ENCODE measurements around the gene FXR2. TPM values are rescaled to one million over a fixed set of nuclear protein-coding genes. Genes with fewer than 3 reads are reported as not detected.

FXR2 gene
- total and polyA plus RNA-seq, 9 of the 15 experiments (the other 6 are each of a cell fraction or from before 2014, with no cell fraction given), result 2.0 to 49.3 (median 24.5) TPM

- TF ChIP-seq MGA (IDR thresholded peaks at IDR 0.05), result no peak
- no peak for TF ChIP-seq YBX1 (IDR thresholded peaks at IDR 0.05)
- TF ChIP-seq ZBTB1 (CRISPR knock-in tag; IDR thresholded peaks at IDR 0.05; ENCODE audit: borderline replicate concordance, low read depth), result no peak
- no peak for TF ChIP-seq JUN (IDR thresholded peaks at IDR 0.05; ENCODE audit: borderline replicate concordance, low read depth, low read length)
- TF ChIP-seq JUN (CRISPR knock-in tag; IDR thresholded peaks at IDR 0.05; ENCODE audit: borderline replicate concordance), result no peak
- no peak for TF ChIP-seq PRDM10 (IDR thresholded peaks at IDR 0.05; ENCODE audit: partially characterized antibody)
- no peak for TF ChIP-seq CREBBP (IDR thresholded peaks at IDR 0.05; ENCODE audit: low read depth, low read length)
- TF ChIP-seq THRB (CRISPR knock-in tag; conservative IDR thresholded peaks at IDR 0.05), result peak; percentile 58; the same call in 1 of the 2 replicates
Observed at GRCh38 chr17:7579001-7579833, 35.5 kb downstream of the FXR2 start, which contains the start of gene CD68 (continued).

Data from K562 (cell line).